Neural cell (in vitro differentiated cells): ENCODE measurements around the gene MAP2K7. TPM values are rescaled to one million over a fixed set of nuclear protein-coding genes. Genes with fewer than 3 reads are reported as not detected.

Source experiments
- H2AFZ ChIP-seq: fragments of 200-600, 300-800 bp; sonication (generic), shearing (Covaris generic); 2 replicates; pipeline ENCODE4 v1.6.0; 2014; ENCODE audit warnings: low read depth, mild to moderate bottlenecking, antibody characterized with exemption, low read length, moderate library complexity
- H3F3A ChIP-seq: fragments of 200-600 bp; shearing (Covaris generic); 2 replicates; pipeline ENCODE4 v1.6.1; 2016; ENCODE audit warnings: mild to moderate bottlenecking, moderate library complexity, mixed read lengths, antibody characterized with exemption, low read length; ENCODE audit not compliant: insufficient read depth, poor library complexity, severe bottlenecking
- H3K27ac ChIP-seq: fragments of 200-600, 300-800 bp; sonication (generic), shearing (Covaris generic); 2 replicates; pipeline ENCODE4 v1.5.1; 2014; ENCODE audit warnings: mild to moderate bottlenecking, low read length, moderate library complexity
- H3K27me3 ChIP-seq: fragments of 300-800, 200-600 bp; sonication (generic), shearing (Covaris generic); 2 replicates; pipeline ENCODE4 v1.6.0; 2014; ENCODE audit warnings: mild to moderate bottlenecking, low read depth, low read length, moderate library complexity; ENCODE audit not compliant: insufficient read depth
- H3K36me3 ChIP-seq: fragments of 300-800, 200-600 bp; sonication (generic), shearing (Covaris generic); 2 replicates; pipeline ENCODE4 v1.5.1; 2014; ENCODE audit warnings: mild to moderate bottlenecking, antibody characterized with exemption, low read length, moderate library complexity; ENCODE audit not compliant: insufficient read depth
- H3K4me2 ChIP-seq: fragments of 300-800, 200-600 bp; sonication (generic), shearing (Covaris generic); 2 replicates; pipeline ENCODE4 v1.6.0; 2014; ENCODE audit warnings: mild to moderate bottlenecking, low read length
- H3K4me3 ChIP-seq: fragments of 300-800, 200-600 bp; sonication (generic), shearing (Covaris generic); 2 replicates; pipeline ENCODE4 v1.5.1; 2014; ENCODE audit warnings: mild to moderate bottlenecking, low read length, moderate library complexity
- H3K79me2 ChIP-seq: fragments of 200-600 bp; shearing (Covaris generic); replicated peaks from 2 replicates; pipeline ENCODE4 v1.6.0; 2014; ENCODE audit warnings: mild to moderate bottlenecking, low read length, moderate library complexity; ENCODE audit not compliant: insufficient read depth
- H3K9ac ChIP-seq: fragments of 300-800, 200-600 bp; sonication (generic), shearing (Covaris generic); 2 replicates; pipeline ENCODE4 v1.6.1; 2016; ENCODE audit warnings: mild to moderate bottlenecking, low read length, mixed read lengths
- H3K9me2 ChIP-seq: fragments of 200-600 bp; shearing (Covaris generic); 2 replicates; pipeline ENCODE4 v1.6.1; 2016; ENCODE audit warnings: mild to moderate bottlenecking, low read length, mixed read lengths; ENCODE audit not compliant: insufficient read depth
- H3K9me3 ChIP-seq: fragments of 200-600, 300-800 bp; sonication (generic), shearing (Covaris generic); 2 replicates; pipeline ENCODE4 v1.6.1; 2016; ENCODE audit warnings: mild to moderate bottlenecking, mixed run types, low read length, moderate library complexity, mixed read lengths
- H4K20me1 ChIP-seq: fragments of 200-600 bp; shearing (Covaris generic); 2 replicates; pipeline ENCODE4 v1.6.1; 2016; ENCODE audit warnings: mild to moderate bottlenecking, mixed run types; ENCODE audit not compliant: insufficient read depth
- CTCF ChIP-seq: fragments of 450-650 bp; IDR thresholded peaks from 2 replicates; pipeline ENCODE4 v1.5.1; 2014; ENCODE audit warnings: antibody characterized with exemption, mild to moderate bottlenecking, moderate library complexity; ENCODE audit not compliant: poor library complexity, severe bottlenecking
- EP300 ChIP-seq: fragments of 450-650 bp; conservative IDR thresholded peaks from 2 replicates; pipeline ENCODE4 v1.6.1; 2014; ENCODE audit warnings: antibody characterized with exemption, mild to moderate bottlenecking, moderate library complexity; ENCODE audit not compliant: poor library complexity, severe bottlenecking
- EZH2 ChIP-seq: fragments of 200-600, 300-800 bp; shearing (Covaris generic), sonication (generic); IDR thresholded peaks from 2 replicates; pipeline ENCODE4 v1.6.1; 2014; ENCODE audit warnings: antibody characterized with exemption, low read length, borderline replicate concordance, mild to moderate bottlenecking; ENCODE audit not compliant: insufficient read depth, poor library complexity, severe bottlenecking
- MXI1 ChIP-seq: fragments of 450-650 bp; conservative IDR thresholded peaks from 2 replicates; pipeline ENCODE4 v1.6.1; 2014; ENCODE audit warnings: antibody characterized with exemption, mild to moderate bottlenecking; ENCODE audit not compliant: poor library complexity, severe bottlenecking
- POLR2AphosphoS5 ChIP-seq: IDR thresholded peaks from 2 replicates; pipeline ENCODE4 v1.6.1; 2012
- RAD21 ChIP-seq: fragments of 450-650 bp; conservative IDR thresholded peaks from 2 replicates; pipeline ENCODE4 v1.6.1; 2014; ENCODE audit warnings: antibody characterized with exemption, mild to moderate bottlenecking, moderate library complexity
- REST ChIP-seq: IDR thresholded peaks from 2 replicates; pipeline ENCODE4 v1.6.1; 2012; ENCODE audit warnings: borderline replicate concordance
- SMC3 ChIP-seq: fragments of 450-650 bp; conservative IDR thresholded peaks from 2 replicates; pipeline ENCODE4 v1.6.1; 2014; ENCODE audit warnings: antibody characterized with exemption, mild to moderate bottlenecking, moderate library complexity; ENCODE audit not compliant: poor library complexity
- TAF1 ChIP-seq: IDR thresholded peaks from 2 replicates; pipeline ENCODE4 v1.6.1; 2012; ENCODE audit warnings: low read depth
- polyA plus RNA-seq: library from polyadenylated mRNA; depleted of rRNA; stranded (reverse); fragments of >200 nt; gene quantifications from 2 replicates; pipeline ENCODE4 v1.2.3, GENCODE V29; 2014

Gene MAP2K7
- polyA plus RNA-seq, 1 donor from 2014 or later: 9.2 TPM

- Histone ChIP-seq H2AFZ (peak within 1 kb of the TSS; percentile 63), H3K27me3 (no peaks in the 10 kb centered on the region), H3K4me3 (peak within 1 kb of the TSS; percentile 86), H3K79me2 (peaks cover 13% of the 10 kb centered on the region), H3K9me3 (no peaks in the 10 kb centered on the region), H3K27ac (peak within 1 kb of the TSS; percentile 91), H3K36me3 (no peaks in the 10 kb centered on the region), H3F3A (peaks cover 4% of the 10 kb centered on the region), H3K9ac (peak within 1 kb of the TSS; percentile 94), H4K20me1 (no peaks in the 10 kb centered on the region), H3K4me2 (peak within 1 kb of the TSS; percentile 77), H3K9me2 (no peaks in the 10 kb centered on the region)
- TF ChIP-seq SMC3 (no peak), CTCF (no peak), TAF1 (peak; percentile 94), EZH2 (no peak), RAD21 (no peak), MXI1 (peak; percentile 99), POLR2AphosphoS5 (peak; percentile 89), EP300 (no peak), REST (peak; percentile 87)
Observed at GRCh38 chr19:7943444-7944176, 39.9 kb downstream of the MAP2K7 start, which contains the start of gene TIMM44. Gene TIMM44 (minus strand): TSS chr19:7943666. CDS start chr19:7943651, 15 bp downstream.

GRCh38 chr19:7944177-7944761, 40.6 kb downstream of the MAP2K7 start:
- Histone ChIP-seq H3K36me3 (no peaks in the 10 kb centered on the region), H3F3A (peaks cover 4% of the 10 kb centered on the region), H4K20me1 (no peaks in the 10 kb centered on the region), H3K27ac (peak overlapping the region; percentile 91), H2AFZ (peak overlapping the region; percentile 49), H3K9me3 (no peaks in the 10 kb centered on the region), H3K4me2 (peak overlapping the region; percentile 71), H3K9me2 (no peaks in the 10 kb centered on the region), H3K79me2 (peaks cover 13% of the 10 kb centered on the region), H3K27me3 (no peaks in the 10 kb centered on the region), H3K4me3 (peak overlapping the region; percentile 86), H3K9ac (peak overlapping the region; percentile 94)
- TF ChIP-seq EZH2: no peak
- TF ChIP-seq TAF1: no peak
- TF ChIP-seq RAD21: peak; percentile 78
- no peak for TF ChIP-seq REST
- no peak for TF ChIP-seq POLR2AphosphoS5
- TF ChIP-seq SMC3: peak; percentile 95
- no peak for TF ChIP-seq EP300
- TF ChIP-seq CTCF: peak; percentile 98
- TF ChIP-seq MXI1: peak; percentile 84
